Colonic mucosa (tissue), 4 donors: Measurements from ENCODE around the gene ZMIZ1. TPM values are rescaled to one million over a fixed set of nuclear protein-coding genes. Genes with fewer than 3 reads are reported as not detected.
A peak's percentile ranks its signal among the peaks of the same experiment; 100 is the strongest.

ENCODE experiments used
- DNase-seq: peaks from one replicate; pipeline ENCODE4 v3.0.0-alpha.2; 2020
- H3K27ac ChIP-seq: fragments of 200-600 bp; one replicate; pipeline ENCODE4 v1.8.0; 2021
- H3K27me3 ChIP-seq: fragments of 200-600 bp; one replicate; pipeline ENCODE4 v1.8.0; 2021
- H3K36me3 ChIP-seq: fragments of 200-600 bp; one replicate; pipeline ENCODE4 v1.8.0; 2021
- H3K4me1 ChIP-seq: fragments of 200-600 bp; one replicate; pipeline ENCODE4 v1.8.0; 2021; ENCODE audit warnings: mild to moderate bottlenecking
- H3K4me3 ChIP-seq: fragments of 200-600 bp; one replicate; pipeline ENCODE4 v1.8.0; 2021
- H3K9ac ChIP-seq, 2 donors: one replicate each; pipeline ENCODE4 v1.7.0; 2013; ENCODE audit warnings: control low read depth in 2 of 2, low read depth in 2 of 2, low read length in 2 of 2
- H3K9me3 ChIP-seq: fragments of 200-600 bp; one replicate; pipeline ENCODE4 v1.8.0; 2021
- intact Hi-C: fragments of 100-400 bp; cut with DNase I; formaldehyde crosslinking; loops from one replicate; pipeline ENCODE4 v1.14.1; 2022
- total RNA-seq, 2 donors: library from RNA; stranded (reverse); fragmentation: NEBNext Ultra II Directional in 1 of 2; extraction: Animal tissue kit (Norgen Biotek cat#: 25700) in 1 of 2; gene quantifications; one replicate each; pipeline ENCODE4 v1.2.1, GENCODE V29; 2021
- TF ChIP-seq, protein P1 (sequence below): fragments of 200-600 bp; IDR thresholded peaks from one replicate; pipeline ENCODE4 v1.8.0; 2022; ENCODE audit warnings: antibody characterized with exemption, mild to moderate bottlenecking
- donor health status: healthy.
- donor health status: DM: no; HTN: no; CAD: no.
- donor health status: DM: no; HTN: no; CAD: no.

ZMIZ1 gene
- total RNA-seq, 2 donors from 2014 or later, result 51.0 to 54.0 TPM

GRCh38 chr10:79156334-79157274 is 87.8 kb downstream of the ZMIZ1 start:
- H3K27me3 ChIP-seq, result no peaks in the 10 kb centered on the region
- TF ChIP-seq, protein P1, sequence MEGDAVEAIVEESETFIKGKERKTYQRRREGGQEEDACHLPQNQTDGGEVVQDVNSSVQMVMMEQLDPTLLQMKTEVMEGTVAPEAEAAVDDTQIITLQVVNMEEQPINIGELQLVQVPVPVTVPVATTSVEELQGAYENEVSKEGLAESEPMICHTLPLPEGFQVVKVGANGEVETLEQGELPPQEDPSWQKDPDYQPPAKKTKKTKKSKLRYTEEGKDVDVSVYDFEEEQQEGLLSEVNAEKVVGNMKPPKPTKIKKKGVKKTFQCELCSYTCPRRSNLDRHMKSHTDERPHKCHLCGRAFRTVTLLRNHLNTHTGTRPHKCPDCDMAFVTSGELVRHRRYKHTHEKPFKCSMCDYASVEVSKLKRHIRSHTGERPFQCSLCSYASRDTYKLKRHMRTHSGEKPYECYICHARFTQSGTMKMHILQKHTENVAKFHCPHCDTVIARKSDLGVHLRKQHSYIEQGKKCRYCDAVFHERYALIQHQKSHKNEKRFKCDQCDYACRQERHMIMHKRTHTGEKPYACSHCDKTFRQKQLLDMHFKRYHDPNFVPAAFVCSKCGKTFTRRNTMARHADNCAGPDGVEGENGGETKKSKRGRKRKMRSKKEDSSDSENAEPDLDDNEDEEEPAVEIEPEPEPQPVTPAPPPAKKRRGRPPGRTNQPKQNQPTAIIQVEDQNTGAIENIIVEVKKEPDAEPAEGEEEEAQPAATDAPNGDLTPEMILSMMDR, result no peak
- peaks cover 16% of the 10 kb centered on the region for H3K4me1 ChIP-seq
- intact Hi-C loops, result no loop called here
- H3K9me3 ChIP-seq, result no peaks in the 10 kb centered on the region
- no peaks in the 10 kb centered on the region for H3K36me3 ChIP-seq
- H3K9ac ChIP-seq, result peak overlapping the region in 1 of 2 donors; percentile 27
- H3K27ac ChIP-seq, result no peak overlapping the region
- no peak overlapping the region for H3K4me3 ChIP-seq
- no peak for DNase-seq

GRCh38 chr10:79158004-79158340 is 89.2 kb downstream of the ZMIZ1 start:
- Histone ChIP-seq H3K9me3 (no peaks in the 10 kb centered on the region), H3K4me1 (peaks cover 14% of the 10 kb centered on the region), H3K4me3 (no peak overlapping the region), H3K9ac (no peak overlapping the region), H3K27me3 (no peaks in the 10 kb centered on the region), H3K36me3 (no peaks in the 10 kb centered on the region), H3K27ac (no peak overlapping the region)
- TF ChIP-seq, protein P1, result no peak
- intact Hi-C loops, result no loop called here
- DNase-seq, result no peak

DNA sequence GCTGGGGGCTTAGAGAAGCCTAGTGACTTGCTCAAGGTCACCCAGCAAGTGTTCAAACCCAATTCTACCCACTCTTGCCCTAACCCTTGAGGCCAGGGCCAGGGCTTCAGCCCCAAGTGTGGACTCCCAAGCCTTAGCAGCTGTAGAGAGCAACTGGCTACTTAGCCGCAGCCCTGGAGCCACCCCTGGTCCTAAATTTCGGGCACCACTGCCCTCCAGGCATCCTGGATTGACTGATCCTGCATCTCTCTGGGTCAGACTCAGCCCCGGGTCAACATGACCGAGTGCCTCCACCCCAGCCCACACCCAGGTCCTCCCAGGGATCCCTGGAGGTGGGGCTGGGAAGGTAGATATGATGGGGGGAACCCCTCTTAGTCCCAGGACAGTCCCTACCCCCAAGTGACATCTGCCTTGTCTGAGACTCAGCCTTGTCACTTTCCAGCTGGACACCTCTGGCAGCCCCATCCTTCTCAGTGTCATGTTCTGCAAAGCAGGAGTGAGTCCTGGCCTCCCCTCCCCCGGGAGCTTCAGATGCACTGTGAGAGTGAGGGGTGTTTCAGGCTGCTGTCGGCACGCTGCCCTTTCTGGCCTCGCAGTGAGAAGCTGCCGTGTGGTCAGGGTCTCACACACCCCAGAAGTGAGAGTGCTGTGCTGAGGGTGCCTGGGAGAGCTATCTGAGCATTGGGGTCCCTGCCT is 89.8 kb downstream of the ZMIZ1 start:
- Histone ChIP-seq H3K36me3 (no peaks in the 10 kb centered on the region), H3K9ac (peak overlapping the region in 1 of 2 donors; percentile 24), H3K4me3 (no peak overlapping the region), H3K4me1 (peaks cover 14% of the 10 kb centered on the region), H3K27ac (peak overlapping the region; percentile 47), H3K9me3 (no peaks in the 10 kb centered on the region), H3K27me3 (no peaks in the 10 kb centered on the region)
- intact Hi-C loops, result no loop called here
- DNase-seq, result no peak
- TF ChIP-seq, protein P1, result no peak

DNA sequence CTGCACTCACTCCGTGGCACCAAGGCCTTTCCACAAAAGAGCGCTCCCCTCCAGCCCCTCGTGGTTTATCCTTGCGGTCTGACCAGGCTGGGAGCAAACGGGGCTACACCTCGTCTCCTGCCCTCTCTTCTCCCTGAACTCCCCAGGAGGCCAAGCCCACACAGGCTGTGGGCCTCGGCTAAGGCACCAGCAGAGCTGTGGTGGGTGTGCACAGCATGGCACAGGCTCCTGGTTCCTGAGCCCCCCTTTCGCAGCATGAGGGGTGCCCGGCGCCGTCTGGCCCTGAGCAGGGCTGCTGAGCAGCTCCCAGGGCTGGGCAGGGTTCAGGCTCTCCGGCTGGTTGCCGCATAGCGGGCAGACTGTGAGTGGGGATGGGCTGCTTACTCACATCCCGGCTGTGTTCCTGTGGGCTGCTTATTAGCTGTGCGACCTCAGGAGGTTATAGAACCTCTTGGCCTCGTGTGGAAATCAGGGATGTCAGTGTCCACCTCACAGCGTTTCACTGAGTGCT is 90.4 kb downstream of the ZMIZ1 start:
- intact Hi-C loops, result no loop called here
- Histone ChIP-seq H3K27me3 (no peaks in the 10 kb centered on the region), H3K27ac (peak overlapping the region; percentile 47), H3K4me1 (peaks cover 14% of the 10 kb centered on the region), H3K4me3 (no peak overlapping the region), H3K9ac (peak overlapping the region; percentile 2 to 17), H3K9me3 (no peaks in the 10 kb centered on the region), H3K36me3 (no peaks in the 10 kb centered on the region)
- DNase-seq, result no peak
- TF ChIP-seq, protein P1, result no peak

GRCh38 chr10:79159785-79160184 is 91.0 kb downstream of the ZMIZ1 start:
- Histone ChIP-seq H3K4me3 (no peak overlapping the region), H3K27ac (peak overlapping the region; percentile 47), H3K4me1 (peaks cover 14% of the 10 kb centered on the region), H3K27me3 (no peaks in the 10 kb centered on the region), H3K9me3 (no peaks in the 10 kb centered on the region), H3K9ac (no peak overlapping the region), H3K36me3 (no peaks in the 10 kb centered on the region)
- TF ChIP-seq, protein P1, result no peak
- intact Hi-C loops, result no loop called here
- DNase-seq, result no peak
